Astrocyte (in vitro differentiated cells and primary cell): ENCODE measurements around the gene PRSS12.

Source experiments
- CTCF ChIP-seq: IDR thresholded peaks from 2 replicates; pipeline ENCODE4 v1.5.1; 2011; ENCODE audit warnings: low read depth, mild to moderate bottlenecking, inconsistent platforms, low read length, moderate library complexity; ENCODE audit not compliant: insufficient read depth
- EZH2 ChIP-seq: IDR thresholded peaks from 2 replicates; pipeline ENCODE4 v1.6.1; 2012; ENCODE audit warnings: mild to moderate bottlenecking, low read length, inconsistent platforms; ENCODE audit not compliant: insufficient read depth

- no peak for TF ChIP-seq CTCF
- no peak for TF ChIP-seq EZH2
Observed at GRCh38 chr4:118278473-118279274, 74.1 kb downstream of the PRSS12 start.
